RWPE1 (cell line): ENCODE data around the gene MCCC1.
A peak's percentile ranks its signal among the peaks of the same experiment; 100 is the strongest.
"Not testable (repeated sequence)": the region's sequence is repeated elsewhere in the genome, so short reads cannot be mapped to it uniquely, and the experiment has no call there.

Experiments
- CTCF ChIA-PET: fragments of 350-600 bp; sonication (Branson Sonifier 250); formaldehyde crosslinking; extraction: SDS; loops from one replicate; lab custom pipeline; 2021; lab: Yijun Ruan, JAX
- POLR2A ChIA-PET: fragments of 400-600 bp; formaldehyde crosslinking; extraction: SDS; loops from one replicate; lab custom pipeline; 2020; ENCODE audit warnings: antibody characterized with exemption; ENCODE audit not compliant: low non-redundant PET; lab: Yijun Ruan, JAX
- DNase-seq: peaks from one replicate; pipeline ENCODE4 v3.0.0; 2012; ENCODE audit warnings: low spot score
- H3K27ac ChIP-seq: fragments of 450-650 bp; 2 replicates; pipeline ENCODE4 v1.5.1; 2017
- CTCF ChIP-seq: fragments of 450-650 bp; conservative IDR thresholded peaks from 2 replicates; pipeline ENCODE4 v1.5.1; 2017; ENCODE audit warnings: low read depth, mild to moderate bottlenecking

Gene MCCC1

GRCh38 chr3:183080628-183081027, 18.7 kb downstream of the MCCC1 start:
- no peak overlapping the region for H3K27ac ChIP-seq
- CTCF ChIA-PET: no interaction called here
- no peak for TF ChIP-seq CTCF

GRCh38 chr3:183074881-183075280, 24.4 kb downstream of the MCCC1 start:
- no peak for DNase-seq
- no peak for TF ChIP-seq CTCF
- H3K27ac ChIP-seq: no peak overlapping the region
- POLR2A ChIA-PET: no interaction called here
- CTCF ChIA-PET: no interaction called here

More at GRCh38 chr3:183080628-183081027, 18.7 kb downstream of the MCCC1 start:
- POLR2A ChIA-PET: no interaction called here
- DNase-seq: no peak

- no peak for TF ChIP-seq CTCF
- no peak overlapping the region for H3K27ac ChIP-seq
- ChIA-PET POLR2A (no interaction called here), CTCF (interaction anchor here (0.5 kb wide), 1 partner anchor 810 kb away, joined by 3 read pairs; no protein-coding TSS in a partner anchor)
- peak; percentile 22 for DNase-seq
Measured at GRCh38 chr3:183074261-183074660, 25.0 kb downstream of the MCCC1 start.

GRCh38 chr3:183073839-183074238, 25.5 kb downstream of the MCCC1 start:
- no peak for TF ChIP-seq CTCF
- POLR2A ChIA-PET: no interaction called here
- no peak for DNase-seq
- CTCF ChIA-PET: interaction anchor here (0.5 kb wide), 1 partner anchor 810 kb away, joined by 3 read pairs; no protein-coding TSS in a partner anchor
- H3K27ac ChIP-seq: no peak overlapping the region

GRCh38 chr3:183070892-183071291, 28.4 kb downstream of the MCCC1 start:
- no peak for DNase-seq
- ChIA-PET CTCF (interaction anchor here (0.6 kb wide), 1 partner anchor 25 kb away, joined by 4 read pairs; no protein-coding TSS in a partner anchor), POLR2A (no interaction called here)
- no peak for TF ChIP-seq CTCF
- no peak overlapping the region for H3K27ac ChIP-seq

- no peak for DNase-seq
- TF ChIP-seq CTCF: no peak
- ChIA-PET CTCF (interaction anchor here (0.7 kb wide), 1 partner anchor 482 kb away, joined by 3 read pairs; no protein-coding TSS in a partner anchor), POLR2A (no interaction called here)
- H3K27ac ChIP-seq: no peak overlapping the region
Measured at GRCh38 chr3:183069086-183069485, 30.2 kb downstream of the MCCC1 start.

GRCh38 chr3:183066891-183067290, 32.4 kb downstream of the MCCC1 start:
- DNase-seq, CTCF ChIA-PET, POLR2A ChIA-PET: not testable (repeated sequence)

More at GRCh38 chr3:183066891-183067290, 32.4 kb downstream of the MCCC1 start:
- not testable (repeated sequence) for H3K27ac ChIP-seq
